Muscle layer of colon (tissue), 2 donors: Measurements from ENCODE around the gene MSN.

Experiments used
- H3K27ac ChIP-seq: one replicate; pipeline ENCODE4 v1.7.0; 2013; ENCODE audit warnings: low read depth, mild to moderate bottlenecking, low read length, moderate library complexity
- H3K27me3 ChIP-seq, 2 donors: one replicate each; pipeline ENCODE4 v1.7.0; 2013; ENCODE audit warnings: low read length in 2 of 2, mild to moderate bottlenecking in 2 of 2; ENCODE audit not compliant: insufficient read depth in 2 of 2, control insufficient read depth in 1 of 2
- H3K36me3 ChIP-seq: one replicate; pipeline ENCODE4 v1.7.0; 2013; ENCODE audit warnings: mild to moderate bottlenecking, low read length; ENCODE audit not compliant: insufficient read depth
- H3K4me1 ChIP-seq: one replicate; pipeline ENCODE4 v1.7.0; 2013; ENCODE audit warnings: mild to moderate bottlenecking, low read length; ENCODE audit not compliant: insufficient read depth
- H3K4me3 ChIP-seq, 2 donors: one replicate each; pipeline ENCODE4 v1.7.0; 2013; ENCODE audit warnings: low read length in 2 of 2, low read depth in 1 of 2, mild to moderate bottlenecking in 1 of 2, moderate library complexity in 1 of 2
- H3K9ac ChIP-seq: one replicate; pipeline ENCODE4 v1.7.0; 2013; ENCODE audit warnings: low read length
- H3K9me3 ChIP-seq: one replicate; pipeline ENCODE4 v1.7.0; 2013; ENCODE audit warnings: mild to moderate bottlenecking, low read length
- donor health status: abdominal sarcoma.
- donor health status: Adenocarcinoma of cecum.

Gene MSN

DNA sequence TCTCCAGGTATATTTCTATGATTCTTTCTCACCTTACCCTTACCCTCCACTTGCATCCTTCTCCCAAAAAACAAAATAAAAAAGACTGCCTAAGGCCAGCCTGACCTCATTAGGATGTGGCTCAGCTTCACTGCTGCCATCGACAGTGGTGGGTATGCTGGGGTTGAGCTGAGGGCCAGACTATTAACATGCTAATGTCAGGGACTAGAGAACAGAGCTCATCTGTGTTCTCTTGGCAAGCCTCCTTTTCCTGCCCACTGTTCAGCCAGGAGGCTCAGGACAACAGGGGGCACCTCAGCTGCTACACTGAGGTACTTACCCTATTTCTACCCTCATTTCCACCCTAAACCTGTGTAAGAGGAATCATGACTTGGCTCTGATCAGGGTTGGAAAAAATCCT, 59.3 kb downstream of the MSN start:
- Histone ChIP-seq H3K36me3 (peaks cover 17% of the 10 kb centered on the region), H3K9ac (no peak overlapping the region), H3K27ac (no peak overlapping the region), H3K4me3 (no peak overlapping the region), H3K4me1 (peaks cover 11% of the 10 kb centered on the region), H3K27me3 (no peaks in the 10 kb centered on the region), H3K9me3 (no peaks in the 10 kb centered on the region)

GRCh38 chrX:65731684-65732289, 64.3 kb downstream of the MSN start:
- no peak overlapping the region for H3K9ac ChIP-seq
- no peak overlapping the region for H3K27ac ChIP-seq
- H3K9me3 ChIP-seq, result no peaks in the 10 kb centered on the region
- no peaks in the 10 kb centered on the region for H3K27me3 ChIP-seq
- peaks cover 49% of the 10 kb centered on the region for H3K36me3 ChIP-seq
- H3K4me3 ChIP-seq, result no peak overlapping the region
- peaks cover 3% of the 10 kb centered on the region for H3K4me1 ChIP-seq

DNA sequence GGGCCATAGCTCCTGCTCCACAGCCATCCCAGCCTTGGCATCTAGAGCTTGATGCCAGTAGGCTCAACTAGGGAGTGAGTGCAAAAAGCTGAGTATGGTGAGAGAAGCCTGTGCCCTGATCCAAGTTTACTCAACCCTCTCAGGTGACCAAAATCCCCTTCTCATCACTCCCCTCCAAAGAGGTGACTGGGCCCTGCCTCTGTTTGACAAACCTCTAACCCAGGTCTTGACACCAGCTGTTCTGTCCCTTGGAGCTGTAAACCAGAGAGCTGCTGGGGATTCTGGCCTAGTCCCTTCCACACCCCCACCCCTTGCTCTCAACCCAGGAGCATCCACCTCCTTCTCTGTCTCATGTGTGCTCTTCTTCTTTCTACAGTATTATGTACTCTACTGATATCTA, 73.5 kb downstream of the MSN start:
- Histone ChIP-seq H3K9ac (no peak overlapping the region), H3K4me1 (no peaks in the 10 kb centered on the region), H3K9me3 (no peaks in the 10 kb centered on the region), H3K4me3 (no peak overlapping the region), H3K36me3 (peaks cover 45% of the 10 kb centered on the region), H3K27ac (no peak overlapping the region), H3K27me3 (no peaks in the 10 kb centered on the region)

- H3K36me3 ChIP-seq, result peaks cover 38% of the 10 kb centered on the region
- H3K27ac ChIP-seq, result no peak overlapping the region
- H3K9me3 ChIP-seq, result no peaks in the 10 kb centered on the region
Observed at GRCh38 chrX:65741823-65742222, 74.4 kb downstream of the MSN start.

GRCh38 chrX:65744965-65745364, 77.5 kb downstream of the MSN start:
- no peaks in the 10 kb centered on the region for H3K27me3 ChIP-seq
- peaks cover 14% of the 10 kb centered on the region for H3K36me3 ChIP-seq
- H3K4me1 ChIP-seq, result no peaks in the 10 kb centered on the region
- no peak overlapping the region for H3K27ac ChIP-seq
- H3K9me3 ChIP-seq, result no peaks in the 10 kb centered on the region
- no peak overlapping the region for H3K4me3 ChIP-seq
- H3K9ac ChIP-seq, result no peak overlapping the region

More at GRCh38 chrX:65741823-65742222, 74.4 kb downstream of the MSN start:
- no peak overlapping the region for H3K4me3 ChIP-seq
- H3K27me3 ChIP-seq, result no peaks in the 10 kb centered on the region
- no peaks in the 10 kb centered on the region for H3K4me1 ChIP-seq
- no peak overlapping the region for H3K9ac ChIP-seq

- no peak overlapping the region for H3K27ac ChIP-seq
- no peak overlapping the region for H3K9ac ChIP-seq
- no peak overlapping the region for H3K4me3 ChIP-seq
- H3K9me3 ChIP-seq, result no peaks in the 10 kb centered on the region
- H3K4me1 ChIP-seq, result no peaks in the 10 kb centered on the region
- no peaks in the 10 kb centered on the region for H3K27me3 ChIP-seq
- H3K36me3 ChIP-seq, result peaks cover 9% of the 10 kb centered on the region
Observed at GRCh38 chrX:65745427-65745826, 78.0 kb downstream of the MSN start.

GRCh38 chrX:65745992-65746391, 78.5 kb downstream of the MSN start:
- no peaks in the 10 kb centered on the region for H3K9me3 ChIP-seq
- H3K4me3 ChIP-seq, result no peak overlapping the region
- no peaks in the 10 kb centered on the region for H3K27me3 ChIP-seq
- H3K4me1 ChIP-seq, result no peaks in the 10 kb centered on the region
- H3K27ac ChIP-seq, result no peak overlapping the region
- no peak overlapping the region for H3K9ac ChIP-seq
- peaks cover 4% of the 10 kb centered on the region for H3K36me3 ChIP-seq

GRCh38 chrX:65750674-65751469, 83.4 kb downstream of the MSN start:
- no peak overlapping the region for H3K27ac ChIP-seq
- H3K4me1 ChIP-seq, result no peaks in the 10 kb centered on the region
- H3K9ac ChIP-seq, result no peak overlapping the region
- peaks cover 0 to 4% of the 10 kb centered on the region in 2 donors for H3K27me3 ChIP-seq
- no peaks in the 10 kb centered on the region for H3K9me3 ChIP-seq
- no peaks in the 10 kb centered on the region for H3K36me3 ChIP-seq
- H3K4me3 ChIP-seq, result no peak overlapping the region

DNA sequence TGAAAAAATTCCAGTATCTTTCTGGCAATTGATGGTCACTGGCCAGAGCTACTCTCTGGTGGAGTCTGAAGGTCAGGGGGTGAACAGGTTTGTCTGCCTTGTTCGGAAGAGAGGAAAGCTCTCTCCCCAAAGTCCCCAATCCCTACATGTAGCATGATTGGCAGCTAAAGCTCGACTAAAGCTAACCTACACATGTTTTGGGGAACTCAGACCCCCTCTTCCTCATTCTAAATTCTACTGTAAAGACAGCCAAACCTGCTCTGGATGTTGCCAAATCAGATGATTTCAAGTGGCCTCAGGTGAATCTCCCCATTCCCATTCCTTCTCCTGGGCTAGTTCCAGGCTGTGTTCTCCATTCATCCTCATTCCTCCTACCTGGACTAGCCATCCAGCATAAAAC, 84.1 kb downstream of the MSN start:
- Histone ChIP-seq H3K36me3 (no peaks in the 10 kb centered on the region), H3K27ac (no peak overlapping the region)

DNA sequence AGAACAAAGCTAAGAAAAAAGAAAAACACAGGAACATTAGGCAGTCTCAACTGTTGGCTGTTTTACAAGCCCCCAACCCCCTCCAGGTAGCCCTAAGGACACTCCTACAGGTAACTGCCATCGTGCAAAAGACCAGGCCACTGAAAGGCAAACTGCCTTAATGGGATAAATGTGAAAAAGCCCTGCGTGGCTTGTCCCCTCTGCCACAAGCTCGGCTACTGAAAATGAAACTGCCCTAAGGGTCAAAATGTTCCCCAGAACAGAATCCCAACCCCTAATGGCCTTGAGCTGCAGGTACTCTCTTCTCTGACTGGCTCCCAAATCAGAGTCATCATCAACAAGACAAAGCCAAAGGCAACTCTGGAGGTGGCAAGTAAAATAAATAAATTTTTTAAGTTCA, 84.8 kb downstream of the MSN start:
- no peaks in the 10 kb centered on the region for H3K9me3 ChIP-seq

More for the DNA sequence above, 84.1 kb downstream of the MSN start:
- Histone ChIP-seq H3K27me3 (peaks cover 0 to 4% of the 10 kb centered on the region in 2 donors), H3K9ac (no peak overlapping the region), H3K4me1 (no peaks in the 10 kb centered on the region), H3K4me3 (no peak overlapping the region), H3K9me3 (no peaks in the 10 kb centered on the region)

GRCh38 chrX:65755786-65756185, 88.3 kb downstream of the MSN start:
- Histone ChIP-seq H3K27me3 (peaks cover 0 to 4% of the 10 kb centered on the region in 2 donors), H3K9ac (no peak overlapping the region), H3K36me3 (no peaks in the 10 kb centered on the region), H3K27ac (no peak overlapping the region), H3K4me1 (no peaks in the 10 kb centered on the region), H3K9me3 (no peaks in the 10 kb centered on the region), H3K4me3 (no peak overlapping the region)

More for the DNA sequence above, 84.8 kb downstream of the MSN start:
- H3K9ac ChIP-seq, result no peak overlapping the region
- peaks cover 0 to 4% of the 10 kb centered on the region in 2 donors for H3K27me3 ChIP-seq
- no peak overlapping the region for H3K27ac ChIP-seq
- H3K4me3 ChIP-seq, result no peak overlapping the region
- no peaks in the 10 kb centered on the region for H3K36me3 ChIP-seq
- H3K4me1 ChIP-seq, result no peaks in the 10 kb centered on the region

GRCh38 chrX:65757943-65758342, 90.5 kb downstream of the MSN start:
- Histone ChIP-seq H3K36me3 (no peaks in the 10 kb centered on the region), H3K27me3 (no peaks in the 10 kb centered on the region), H3K27ac (no peak overlapping the region), H3K9ac (no peak overlapping the region), H3K9me3 (no peaks in the 10 kb centered on the region), H3K4me1 (no peaks in the 10 kb centered on the region), H3K4me3 (no peak overlapping the region)
